GM20431 (cell line): ENCODE data around the gene CERS6.
"Not testable (repeated sequence)": the region's sequence is repeated elsewhere in the genome, so short reads cannot be mapped to it uniquely, and the experiment has no call there.

Source experiments
- in situ Hi-C: fragments of 300-500 bp; cut with MseI, MboI; formaldehyde crosslinking; loops from one replicate; pipeline ENCODE4 v1.15.0; 2020; ENCODE audit warnings: low sequenced_read_pairs; ENCODE audit not compliant: unreplicated experiment

The CERS6 gene

DNA sequence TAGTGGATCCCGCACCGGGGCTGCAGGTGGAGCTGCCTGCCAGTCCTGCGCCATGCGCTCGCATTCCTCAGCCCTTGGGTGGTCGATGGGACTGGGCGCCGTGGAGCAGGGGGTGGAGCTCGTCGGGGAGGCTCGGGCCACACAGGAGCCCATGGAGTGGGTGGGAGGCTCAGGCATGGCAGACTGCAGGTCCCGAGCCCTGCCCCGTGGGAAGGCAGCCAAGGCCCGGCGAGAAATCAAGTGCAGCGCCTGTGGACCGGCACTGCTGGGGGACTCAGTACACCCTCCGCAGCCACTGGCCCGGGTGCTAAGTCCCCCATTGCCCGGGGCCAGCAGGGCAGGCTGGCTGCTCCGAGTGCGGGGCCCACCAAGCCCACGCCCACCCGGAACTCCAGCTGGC lies 201.3 kb downstream of the CERS6 start:
- in situ Hi-C loops = not testable (repeated sequence)

DNA sequence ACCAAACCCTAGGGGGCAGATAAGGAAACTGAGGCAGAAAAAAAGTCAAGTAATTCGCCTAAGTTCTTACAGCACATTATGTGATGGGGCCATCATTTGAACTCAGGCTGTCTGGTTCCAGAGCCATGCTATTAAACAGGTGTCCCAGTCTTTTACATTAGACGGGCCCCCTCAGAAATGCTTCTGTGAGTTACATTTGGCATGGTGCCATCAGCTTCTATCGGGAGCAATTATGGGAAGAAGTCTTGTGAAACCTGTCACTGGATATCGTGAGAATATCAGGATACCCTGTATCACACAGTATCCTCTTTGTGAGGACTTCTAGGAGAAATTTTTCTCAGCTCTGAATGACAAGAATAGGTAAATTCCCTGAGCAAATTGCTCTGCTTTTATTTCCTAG lies 202.6 kb downstream of the CERS6 start:
- in situ Hi-C loops = no loop called here

DNA sequence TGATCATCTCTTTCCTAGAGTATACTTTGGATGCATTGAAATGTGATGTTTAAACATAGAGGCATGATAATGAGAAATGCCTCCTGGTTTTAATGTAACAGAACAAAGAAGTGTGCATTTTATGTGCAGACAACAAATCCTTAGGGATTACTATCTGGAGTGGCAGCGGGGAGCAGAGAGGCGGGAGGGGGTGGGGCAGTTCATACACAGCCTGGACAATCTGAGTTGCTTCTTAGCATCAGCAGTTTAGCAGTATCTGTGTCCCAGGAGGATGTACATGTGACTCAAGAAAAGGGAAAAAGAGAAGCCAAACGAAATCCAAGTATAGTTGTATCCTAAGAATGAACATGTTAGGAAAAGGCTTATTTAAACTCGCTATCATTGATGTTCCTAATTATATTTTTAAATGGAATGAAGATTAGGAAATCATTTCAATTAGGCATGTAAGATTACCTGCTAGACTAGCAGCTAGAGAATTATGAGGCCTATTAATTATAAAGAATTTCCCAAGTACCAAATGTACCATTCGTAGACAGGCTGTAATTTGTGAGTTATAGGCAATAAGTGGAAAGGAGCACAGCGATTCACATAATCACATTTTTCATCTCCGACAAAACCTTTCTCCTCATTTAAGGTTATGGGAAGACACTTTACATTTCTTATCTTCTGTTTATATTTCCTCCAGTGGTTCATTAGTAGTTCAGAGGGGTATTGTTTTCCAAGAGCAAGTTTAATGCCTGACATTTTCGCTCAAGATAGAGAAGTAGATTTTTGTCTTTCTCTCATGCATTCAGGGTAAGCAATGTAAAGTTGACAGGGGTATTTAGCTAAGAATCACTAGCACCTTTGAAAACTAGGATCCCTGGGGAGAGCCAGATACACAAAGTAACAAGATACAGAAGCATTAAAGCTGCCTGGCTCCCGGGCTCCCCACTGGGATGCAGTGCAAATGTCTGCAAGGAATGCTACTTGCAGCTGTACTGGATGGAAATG lies 205.1 kb downstream of the CERS6 start:
- in situ Hi-C loops = no loop called here

DNA sequence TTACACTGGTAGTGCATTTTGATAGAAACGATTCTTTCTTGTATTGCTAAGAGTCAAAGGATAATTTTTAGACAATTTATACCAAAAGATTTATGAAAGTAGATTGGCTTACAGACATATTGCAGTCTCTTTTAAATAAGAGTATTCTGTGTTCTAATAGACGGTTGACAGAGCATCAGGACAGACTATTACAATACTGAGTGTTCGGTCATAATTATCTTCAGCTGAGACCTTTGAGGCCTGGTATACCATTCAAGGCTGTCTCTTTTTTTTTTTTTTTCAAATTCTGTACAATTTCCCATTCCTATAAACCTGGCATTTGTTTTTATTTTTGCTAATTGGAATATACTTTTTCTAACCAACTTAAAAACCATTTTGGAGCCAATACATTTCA lies 205.8 kb downstream of the CERS6 start:
- in situ Hi-C loops = no loop called here

DNA sequence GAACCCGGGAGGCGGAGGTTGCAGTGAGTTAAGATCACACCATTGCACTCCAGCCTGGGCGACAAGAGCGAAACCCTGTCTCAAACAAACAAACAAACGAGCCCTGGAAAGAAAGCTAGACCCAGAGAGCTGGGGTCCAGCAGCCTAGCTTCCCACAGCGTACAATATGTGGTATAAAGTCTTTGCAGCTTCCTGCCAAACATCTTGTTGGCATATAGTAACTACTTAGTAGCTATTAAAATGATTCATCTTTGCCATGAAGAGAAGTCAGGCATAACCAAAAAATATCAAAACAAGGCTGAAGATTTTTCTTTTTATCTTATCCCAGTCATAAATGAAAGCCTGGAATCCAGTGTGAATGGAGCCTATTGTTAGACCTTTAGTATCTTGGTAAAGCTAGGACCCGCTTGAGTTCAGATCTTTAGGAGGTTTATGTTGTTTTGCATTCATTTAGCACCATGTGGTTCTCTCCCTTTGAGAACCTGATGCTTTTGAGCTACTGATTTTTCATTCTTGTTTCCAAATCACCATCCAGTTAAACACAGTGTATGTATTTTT lies 206.7 kb downstream of the CERS6 start:
- in situ Hi-C loops = no loop called here

DNA sequence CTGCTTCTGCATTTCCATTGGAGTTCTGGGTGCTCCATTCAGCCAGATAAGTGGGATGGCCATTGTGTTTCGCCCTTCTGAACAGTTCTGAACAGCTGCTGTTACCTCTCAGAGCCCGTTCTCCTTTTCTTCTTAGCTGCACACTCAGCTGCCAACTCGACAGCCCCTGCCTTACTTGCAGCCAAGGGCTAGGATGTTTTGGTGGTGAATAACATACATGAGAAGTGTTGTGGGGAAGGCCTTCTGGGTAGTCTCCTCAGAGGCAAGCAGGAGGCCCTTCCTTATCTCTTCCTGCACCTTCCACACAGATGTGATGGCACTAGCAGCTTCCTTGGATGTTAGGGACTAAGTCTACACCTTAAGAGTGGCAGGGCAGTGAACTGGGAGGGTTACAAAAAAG lies 207.9 kb downstream of the CERS6 start:
- in situ Hi-C loops = no loop called here

DNA sequence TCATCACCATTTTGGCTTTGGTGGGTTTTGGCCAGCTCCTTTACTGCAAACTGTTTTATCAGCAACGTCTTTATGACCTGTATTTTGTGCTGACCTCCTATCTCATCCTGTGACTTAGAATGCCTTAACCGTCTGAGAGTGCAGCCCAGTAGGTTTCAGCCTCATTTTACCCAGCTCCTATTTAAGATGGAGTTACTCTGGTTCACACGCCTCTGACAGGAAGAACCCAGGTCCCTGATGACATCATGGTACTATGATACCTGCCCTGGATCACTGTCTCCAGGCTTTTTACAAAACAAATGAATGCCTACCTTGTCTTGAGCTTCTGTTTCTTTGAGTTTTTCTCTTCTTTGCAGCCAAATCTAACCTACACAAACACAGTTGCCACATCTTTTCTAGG lies 208.6 kb downstream of the CERS6 start:
- in situ Hi-C loops = not testable (repeated sequence)

DNA sequence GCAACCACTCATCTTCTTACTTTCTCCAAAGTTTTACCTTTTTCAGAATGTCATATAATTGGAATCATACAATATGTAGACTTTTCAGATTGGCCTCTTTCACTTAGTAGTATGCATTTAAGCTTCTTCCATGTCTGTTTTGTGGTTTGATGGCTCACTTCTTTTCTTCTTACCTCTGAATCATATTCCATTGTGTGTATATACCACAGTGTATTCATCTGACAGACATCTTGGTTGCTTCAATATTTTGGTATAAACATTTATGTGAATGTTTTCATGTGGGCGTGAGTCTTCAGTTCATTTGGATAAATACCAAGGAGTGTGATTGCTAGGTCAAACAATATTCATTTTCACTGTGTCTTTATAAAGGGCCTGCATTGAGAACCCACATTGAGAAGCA lies 210.3 kb downstream of the CERS6 start:
- in situ Hi-C loops = no loop called here

DNA sequence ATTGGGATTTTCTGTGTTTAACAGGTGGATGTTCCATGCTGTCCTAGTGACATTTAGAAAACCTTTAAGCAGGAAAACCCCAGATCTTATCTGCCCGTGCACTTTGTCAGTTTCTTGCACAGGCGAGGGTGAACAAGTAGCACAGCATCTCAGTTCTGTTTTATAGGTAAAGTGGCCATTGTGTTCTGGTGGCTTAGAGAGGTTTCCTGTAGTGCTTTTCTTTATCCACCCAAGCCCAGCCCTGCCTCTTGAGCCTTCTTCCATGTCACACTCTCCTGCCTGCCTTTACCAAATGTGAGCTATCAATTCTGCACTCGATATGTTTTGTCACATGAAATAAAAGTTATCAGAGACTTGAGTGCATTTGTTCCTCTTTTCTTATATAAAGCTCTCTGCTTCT lies 211.1 kb downstream of the CERS6 start:
- in situ Hi-C loops = no loop called here

DNA sequence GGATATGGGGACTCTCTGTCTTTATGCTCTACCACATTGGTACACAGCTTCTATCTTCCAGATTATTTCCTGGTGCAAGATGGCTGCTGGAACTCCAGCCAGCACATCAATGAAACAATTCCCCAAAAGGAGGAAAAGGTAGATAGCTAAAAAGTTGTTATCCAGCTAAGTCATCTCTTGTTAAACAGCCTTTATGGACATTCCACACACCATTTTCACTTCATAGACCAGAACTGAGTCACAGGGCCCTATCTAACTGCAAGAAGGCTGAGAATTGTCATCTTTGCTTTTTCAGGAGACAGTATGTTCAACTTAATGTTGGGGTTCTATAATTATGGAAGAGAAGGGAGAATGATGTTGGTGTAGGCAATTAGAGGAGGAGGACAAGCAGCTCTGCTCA lies 213.1 kb downstream of the CERS6 start:
- in situ Hi-C loops = no loop called here

DNA sequence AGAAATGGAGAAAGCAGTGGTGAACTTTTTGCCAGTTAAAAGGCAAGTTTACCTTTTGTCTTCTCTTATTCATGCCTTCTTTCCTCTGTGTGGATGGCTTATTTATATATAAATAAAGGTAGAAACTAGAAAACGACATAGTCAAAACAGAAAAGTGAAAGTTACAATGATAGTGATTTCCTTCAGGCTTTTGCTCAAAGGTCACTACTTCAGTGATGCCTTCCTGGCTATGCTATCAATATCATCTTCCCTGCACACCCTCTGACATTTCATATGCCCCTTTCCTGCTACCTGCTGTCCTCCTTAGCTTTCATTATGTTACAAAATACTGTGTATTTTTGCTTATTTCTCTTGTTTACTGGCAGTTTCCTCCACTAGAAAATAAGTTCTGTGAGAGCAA lies 214.4 kb downstream of the CERS6 start:
- in situ Hi-C loops = no loop called here

DNA sequence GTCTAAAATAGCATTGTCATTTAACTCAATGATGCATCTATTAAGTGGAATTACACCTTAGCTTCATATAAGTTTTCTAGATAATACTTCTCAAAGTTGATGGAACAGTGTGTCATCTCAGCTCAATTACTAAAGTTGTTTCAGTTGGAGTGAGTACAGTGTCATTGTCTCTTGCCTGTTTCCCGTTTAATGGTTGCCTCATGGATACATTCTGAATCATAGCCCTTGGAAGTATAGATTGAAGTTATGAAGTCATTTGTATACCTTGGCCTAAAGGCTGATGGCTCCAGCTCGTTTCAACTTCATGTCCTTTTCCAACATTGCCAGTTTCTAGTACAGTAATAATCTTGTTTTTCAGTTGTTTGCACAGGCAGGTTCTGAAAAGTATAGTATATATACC lies 215.9 kb downstream of the CERS6 start:
- in situ Hi-C loops = no loop called here

DNA sequence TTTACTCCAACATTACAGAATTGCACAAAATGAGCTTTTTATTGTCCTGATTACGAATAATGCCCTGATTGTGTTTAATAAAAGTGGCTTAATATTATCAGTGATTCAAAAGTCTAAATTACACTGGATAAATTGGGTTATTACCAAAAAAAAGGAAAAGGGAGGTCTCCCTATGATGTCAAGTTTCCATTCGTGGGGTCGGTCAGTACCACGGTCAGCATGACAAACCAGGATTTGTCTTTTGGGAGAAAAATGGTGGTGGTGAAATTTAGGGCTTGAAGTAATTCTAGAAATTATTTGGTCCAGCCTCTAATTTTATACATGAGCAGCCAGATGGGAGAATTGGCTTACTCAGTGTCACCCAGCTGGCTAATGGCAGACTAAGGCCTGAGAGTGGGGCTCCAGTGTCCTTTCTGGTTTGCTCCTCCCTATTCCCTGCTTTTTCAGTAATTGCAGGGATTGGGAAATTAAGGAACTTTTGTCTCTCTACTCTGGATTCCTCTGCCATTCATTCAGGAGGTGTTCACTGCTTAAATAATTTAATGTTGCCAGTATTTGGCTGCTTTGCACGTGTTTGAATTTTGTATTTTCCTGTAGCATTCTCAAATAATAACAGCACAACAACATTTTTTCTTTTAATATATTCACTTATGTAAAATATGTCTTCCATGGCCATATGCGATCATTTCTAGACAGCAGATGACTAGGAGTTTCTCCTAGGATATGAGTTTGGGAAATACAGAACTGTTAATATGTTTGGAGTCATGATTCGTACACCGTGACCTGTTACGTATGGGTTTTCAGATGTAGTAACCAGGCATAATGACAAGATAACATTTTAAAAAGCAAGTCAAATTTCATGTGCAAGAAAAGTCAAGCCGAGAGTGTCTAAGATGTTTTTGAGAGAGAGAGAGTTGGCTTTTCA lies 217.5 kb downstream of the CERS6 start:
- in situ Hi-C loops = no loop called here

DNA sequence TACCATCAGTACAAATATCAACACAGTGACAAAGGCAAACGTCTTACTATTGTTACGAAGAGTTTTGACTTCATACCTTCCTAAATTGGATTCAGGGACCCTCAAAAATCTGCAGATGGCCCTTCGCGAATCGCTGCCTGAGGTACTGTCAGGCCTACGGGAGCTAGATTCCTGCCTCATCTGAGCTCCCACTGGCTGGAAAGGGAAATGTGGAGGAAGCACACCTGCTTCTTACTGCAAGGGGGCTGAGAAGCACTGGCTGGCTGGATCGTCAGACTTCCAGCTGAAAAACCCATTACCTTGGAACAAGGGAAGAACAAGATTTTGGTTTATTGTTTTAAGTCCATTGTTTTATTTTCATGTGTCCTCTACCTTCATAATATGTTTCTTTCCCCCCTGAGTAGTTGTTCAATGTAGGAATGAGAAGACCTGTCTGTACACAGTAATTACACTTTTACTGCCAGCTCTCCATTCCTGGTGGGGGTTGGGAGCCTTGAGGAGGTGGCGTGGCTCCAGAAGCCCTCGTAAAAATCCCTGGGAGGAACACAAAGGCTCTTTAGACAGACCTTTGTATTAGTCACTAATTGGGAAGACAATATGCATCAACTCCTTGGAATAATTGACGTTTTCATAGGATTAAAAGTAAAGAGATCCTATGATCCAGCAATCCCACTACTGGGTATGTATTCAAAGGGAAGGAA lies 222.2 kb downstream of the CERS6 start:
- in situ Hi-C loops = no loop called here

DNA sequence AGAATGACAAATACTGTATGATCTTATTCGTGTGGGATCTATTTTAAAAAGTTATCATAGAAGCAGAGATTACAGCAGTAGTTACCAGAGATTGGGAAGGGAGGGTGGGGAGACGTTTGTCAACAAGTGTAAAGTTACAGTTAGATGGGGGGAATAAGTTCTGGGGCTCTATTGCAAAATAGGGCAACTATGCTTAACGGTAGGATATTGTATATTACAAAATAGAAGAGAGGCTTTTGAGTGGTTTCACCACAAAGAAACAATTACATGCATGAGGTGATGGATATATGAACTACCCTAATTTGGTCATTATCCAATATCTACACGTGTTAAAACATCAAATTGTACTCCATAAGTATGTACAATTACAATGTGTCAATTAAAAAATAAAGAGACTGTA lies 223.0 kb downstream of the CERS6 start:
- in situ Hi-C loops = no loop called here

DNA sequence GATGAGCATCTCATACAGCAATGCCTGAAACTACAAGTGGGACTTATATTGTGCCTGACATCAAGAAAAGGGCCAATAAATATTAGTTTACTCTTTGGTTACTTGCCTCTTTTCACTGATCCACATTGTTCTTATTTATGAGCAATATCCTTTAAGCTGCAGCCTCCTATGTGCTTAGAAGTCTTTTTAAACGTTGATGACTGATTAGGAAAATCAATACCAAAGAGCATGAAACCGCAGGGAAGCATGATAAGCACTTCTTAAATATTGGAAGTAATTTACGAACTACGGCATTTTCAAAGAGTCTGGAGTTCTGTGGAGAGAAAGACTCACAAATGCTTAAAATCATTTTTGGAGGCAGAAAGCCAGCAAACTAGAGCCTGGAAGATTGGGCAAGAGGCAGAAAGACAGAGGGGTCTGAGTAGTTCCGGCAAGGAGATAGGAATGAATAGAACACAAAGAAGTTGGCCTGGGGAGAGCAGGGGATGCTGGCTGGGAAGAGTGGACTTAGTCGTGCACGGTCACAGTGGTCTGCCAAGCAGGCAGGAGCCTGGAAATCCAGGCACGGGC lies 223.8 kb downstream of the CERS6 start:
- in situ Hi-C loops = no loop called here

DNA sequence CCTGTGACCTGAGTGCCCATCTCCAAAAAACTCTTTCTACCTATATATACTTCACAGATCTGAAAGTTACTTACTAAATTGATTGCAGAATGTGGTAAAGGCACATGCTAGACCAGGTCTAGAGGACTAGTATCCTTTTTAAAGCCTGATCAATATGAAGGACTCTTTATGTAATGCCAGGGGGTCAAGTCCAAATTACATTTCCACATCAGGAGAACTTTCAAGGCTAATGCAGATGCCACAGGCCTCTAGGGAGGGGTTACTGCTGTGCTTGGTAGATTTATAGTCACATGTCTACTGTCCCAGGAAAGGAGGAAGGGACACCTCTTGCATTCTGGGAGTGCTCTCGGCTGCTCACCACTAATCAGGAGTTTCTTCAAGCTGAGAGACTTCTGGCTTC lies 227.9 kb downstream of the CERS6 start:
- in situ Hi-C loops = no loop called here

DNA sequence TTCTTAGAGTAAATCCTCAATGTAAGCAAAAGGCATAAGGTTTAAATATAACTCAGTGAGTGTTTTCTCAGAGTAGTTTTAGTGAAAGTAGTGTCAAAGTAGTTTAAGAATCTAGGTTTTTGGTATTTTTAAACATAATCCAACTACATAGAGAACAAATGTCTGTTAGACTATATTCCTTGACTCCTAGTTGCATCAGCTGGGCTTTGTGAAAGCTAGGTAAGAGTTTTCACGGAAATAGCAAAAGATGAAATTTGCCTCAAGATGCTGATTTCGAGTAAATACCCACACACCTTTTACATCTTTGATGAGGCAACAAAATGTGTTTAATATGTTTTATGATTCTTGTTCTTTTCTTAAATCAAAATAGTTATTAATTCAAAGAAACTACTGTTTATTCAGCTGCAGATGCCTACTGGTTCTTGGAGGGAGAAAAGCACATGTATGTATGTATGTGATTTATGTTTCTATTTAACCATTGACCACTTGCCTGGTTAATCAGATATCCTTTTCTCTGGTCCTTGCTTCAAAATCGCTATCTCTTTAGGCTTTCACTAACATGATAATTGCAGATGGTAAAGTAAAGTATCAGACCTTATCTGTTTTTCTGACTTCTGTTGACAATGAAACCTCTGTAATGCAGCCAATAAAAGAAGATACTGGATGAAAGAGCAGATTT lies 229.0 kb downstream of the CERS6 start:
- in situ Hi-C loops = no loop called here
